Measurements from ENCODE around the gene HS1BP3. TPM values are rescaled to one million over a fixed set of nuclear protein-coding genes. Genes with fewer than 3 reads are reported as not detected.
A peak's percentile ranks its signal among the peaks of the same experiment; 100 is the strongest.

HS1BP3 gene
- total and polyA plus RNA-seq, 10 donors = 8.8 to 38.0 (median 25.9) TPM

DNA sequence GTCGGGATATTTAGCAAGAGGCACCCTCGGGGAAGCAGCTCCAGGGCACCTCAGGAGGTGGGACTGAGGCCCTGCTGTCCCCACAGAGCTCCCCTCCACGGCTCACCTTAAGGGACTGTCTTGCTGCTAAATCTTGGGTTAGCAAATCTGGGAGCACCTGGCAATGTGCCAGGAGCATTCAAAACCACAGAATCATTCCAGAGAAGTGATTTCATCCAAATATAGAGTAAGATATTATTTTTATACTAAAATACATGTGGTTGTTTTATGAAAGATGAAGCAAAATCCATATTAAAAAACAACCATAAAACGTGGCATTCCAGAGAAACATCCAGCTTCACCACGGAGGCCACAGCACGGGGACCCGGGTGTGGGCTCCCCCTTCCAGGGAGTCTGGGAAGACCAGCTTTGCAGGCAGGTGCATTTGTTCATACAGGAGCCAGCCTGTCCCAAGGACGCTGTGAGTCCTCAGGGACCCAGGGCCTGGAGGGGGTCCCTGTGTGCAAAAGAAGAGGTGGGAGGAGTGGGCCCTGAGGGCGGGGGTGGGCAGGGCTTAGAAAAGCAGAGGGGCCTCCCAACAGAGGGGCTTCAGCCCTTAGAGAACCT lies 16.3 kb downstream of the HS1BP3 start:
- intact Hi-C loops (cut with DNase I; ENCODE audit: low total_unique reads) = no loop called here
- no peaks in the 10 kb centered on the region for H3K9me3 ChIP-seq
- no peak overlapping the region for H3K4me3 ChIP-seq
- peak; percentile 66 for DNase-seq
- peak overlapping the region in 5 of 8 donors; percentile 3 to 62 (median 51) for H3K27ac ChIP-seq
- H3K36me3 ChIP-seq = peaks cover 0 to 98% (median 29%) of the 10 kb centered on the region in 6 donors
- H3K27me3 ChIP-seq (replicated peaks in 1 of 7) = no peaks in the 10 kb centered on the region
- 76 to 87% (median 80%) methylated on average over 9 of the region's 9 CpGs for WGBS, 5 donors
- peaks cover 9 to 37% (median 26%) of the 10 kb centered on the region in 6 donors for H3K4me1 ChIP-seq
- TF ChIP-seq, protein P1, sequence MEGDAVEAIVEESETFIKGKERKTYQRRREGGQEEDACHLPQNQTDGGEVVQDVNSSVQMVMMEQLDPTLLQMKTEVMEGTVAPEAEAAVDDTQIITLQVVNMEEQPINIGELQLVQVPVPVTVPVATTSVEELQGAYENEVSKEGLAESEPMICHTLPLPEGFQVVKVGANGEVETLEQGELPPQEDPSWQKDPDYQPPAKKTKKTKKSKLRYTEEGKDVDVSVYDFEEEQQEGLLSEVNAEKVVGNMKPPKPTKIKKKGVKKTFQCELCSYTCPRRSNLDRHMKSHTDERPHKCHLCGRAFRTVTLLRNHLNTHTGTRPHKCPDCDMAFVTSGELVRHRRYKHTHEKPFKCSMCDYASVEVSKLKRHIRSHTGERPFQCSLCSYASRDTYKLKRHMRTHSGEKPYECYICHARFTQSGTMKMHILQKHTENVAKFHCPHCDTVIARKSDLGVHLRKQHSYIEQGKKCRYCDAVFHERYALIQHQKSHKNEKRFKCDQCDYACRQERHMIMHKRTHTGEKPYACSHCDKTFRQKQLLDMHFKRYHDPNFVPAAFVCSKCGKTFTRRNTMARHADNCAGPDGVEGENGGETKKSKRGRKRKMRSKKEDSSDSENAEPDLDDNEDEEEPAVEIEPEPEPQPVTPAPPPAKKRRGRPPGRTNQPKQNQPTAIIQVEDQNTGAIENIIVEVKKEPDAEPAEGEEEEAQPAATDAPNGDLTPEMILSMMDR (IDR thresholded peaks at IDR 0.05 in 8 of 11, conservative IDR thresholded peaks at IDR 0.05 in 3 of 11) = no peak
- TF ChIP-seq POLR2AphosphoS5 (IDR thresholded peaks at IDR 0.05) = no peak
- TF ChIP-seq POLR2A (IDR thresholded peaks at IDR 0.05) = no peak

DNA sequence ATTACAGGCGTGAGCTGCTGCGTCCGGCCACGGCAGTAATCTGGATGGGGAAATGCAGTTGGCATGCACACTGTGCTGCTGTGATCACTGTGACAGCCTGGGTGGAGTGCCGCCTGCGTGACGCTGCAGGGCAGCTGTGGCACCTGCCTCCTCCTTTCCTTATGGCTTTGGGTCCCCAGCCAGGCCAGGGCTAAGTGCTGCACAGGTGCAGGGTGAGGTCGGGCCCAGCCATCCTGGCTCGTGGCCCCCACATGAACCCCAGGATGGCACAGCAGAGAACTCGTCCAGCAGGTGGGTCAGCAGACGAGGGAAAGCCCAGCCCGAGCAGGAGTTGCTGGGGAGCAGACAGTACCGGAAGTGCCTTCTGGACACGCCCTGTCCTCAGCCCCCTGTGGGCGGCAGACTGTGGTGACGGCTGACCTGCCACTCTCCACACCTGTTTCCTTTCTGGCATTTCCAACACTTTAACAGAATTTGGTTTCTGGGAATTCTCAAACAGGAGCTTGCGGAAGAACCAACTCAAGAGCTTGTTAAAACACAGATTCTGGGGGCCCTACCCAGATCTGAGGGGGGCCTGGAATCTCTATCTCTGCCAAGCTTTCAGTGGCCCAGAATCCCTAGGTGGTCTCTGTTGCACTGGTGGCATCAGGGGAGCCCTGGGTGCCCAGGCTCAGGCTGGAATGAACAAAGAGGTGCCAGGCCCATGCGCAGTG lies 16.9 kb downstream of the HS1BP3 start:
- WGBS, 5 donors = 63 to 77% (median 70%) methylated on average over 13 to 18 of the region's 18 CpGs
- Histone ChIP-seq H3K9me3 (no peaks in the 10 kb centered on the region), H3K4me3 (no peak overlapping the region), H3K27ac (peak overlapping the region in 5 of 8 donors; percentile 3 to 62 (median 51)), H3K36me3 (peaks cover 0 to 98% (median 29%) of the 10 kb centered on the region in 6 donors), H3K27me3 (replicated peaks in 1 of 7) (no peaks in the 10 kb centered on the region), H3K4me1 (peaks cover 9 to 37% (median 26%) of the 10 kb centered on the region in 6 donors)
- DNase-seq = no peak
- TF ChIP-seq, protein P1 (IDR thresholded peaks at IDR 0.05 in 8 of 11, conservative IDR thresholded peaks at IDR 0.05 in 3 of 11) = no peak
- TF ChIP-seq POLR2AphosphoS5 (IDR thresholded peaks at IDR 0.05) = peak; percentile 15 to 63 (median 63)
- intact Hi-C loops (cut with DNase I; ENCODE audit: low total_unique reads) = no loop called here

DNA sequence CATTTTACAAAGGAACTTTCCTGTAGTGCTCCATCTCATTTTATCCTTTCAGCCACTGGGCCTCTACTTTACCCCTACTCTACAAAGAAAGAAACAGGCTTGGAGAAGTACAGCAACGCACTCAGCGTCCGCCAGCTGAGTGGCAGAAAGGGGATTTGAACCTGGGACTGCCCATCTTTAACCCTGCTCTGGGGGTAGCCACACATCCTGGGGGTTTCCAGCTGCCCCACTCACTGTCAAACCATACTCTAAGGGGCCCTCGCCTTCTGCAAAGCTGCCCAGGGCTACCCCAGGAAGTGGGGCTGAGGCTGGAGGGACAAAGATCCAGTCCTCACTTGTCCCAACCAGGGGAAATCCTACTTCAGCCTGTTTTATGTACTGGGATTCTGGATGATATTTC lies 17.9 kb downstream of the HS1BP3 start:
- no peak for TF ChIP-seq POLR2A (IDR thresholded peaks at IDR 0.05)
- no peak for TF ChIP-seq POLR2AphosphoS5 (IDR thresholded peaks at IDR 0.05)
- TF ChIP-seq, protein P1 (IDR thresholded peaks at IDR 0.05 in 8 of 11, conservative IDR thresholded peaks at IDR 0.05 in 3 of 11) = no peak
- no peak for DNase-seq
- intact Hi-C loops (cut with DNase I; ENCODE audit: low total_unique reads) = no loop called here
- Histone ChIP-seq H3K4me3 (no peak overlapping the region), H3K27ac (peak overlapping the region in 2 of 8 donors; percentile 41 to 51), H3K36me3 (peaks cover 0 to 93% (median 23%) of the 10 kb centered on the region in 6 donors), H3K9me3 (no peaks in the 10 kb centered on the region), H3K27me3 (replicated peaks in 1 of 7) (no peaks in the 10 kb centered on the region), H3K4me1 (peaks cover 9 to 37% (median 26%) of the 10 kb centered on the region in 6 donors)
- WGBS, 5 donors = 87 to 92% (median 90%) methylated on average over 4 of the region's 4 CpGs

DNA sequence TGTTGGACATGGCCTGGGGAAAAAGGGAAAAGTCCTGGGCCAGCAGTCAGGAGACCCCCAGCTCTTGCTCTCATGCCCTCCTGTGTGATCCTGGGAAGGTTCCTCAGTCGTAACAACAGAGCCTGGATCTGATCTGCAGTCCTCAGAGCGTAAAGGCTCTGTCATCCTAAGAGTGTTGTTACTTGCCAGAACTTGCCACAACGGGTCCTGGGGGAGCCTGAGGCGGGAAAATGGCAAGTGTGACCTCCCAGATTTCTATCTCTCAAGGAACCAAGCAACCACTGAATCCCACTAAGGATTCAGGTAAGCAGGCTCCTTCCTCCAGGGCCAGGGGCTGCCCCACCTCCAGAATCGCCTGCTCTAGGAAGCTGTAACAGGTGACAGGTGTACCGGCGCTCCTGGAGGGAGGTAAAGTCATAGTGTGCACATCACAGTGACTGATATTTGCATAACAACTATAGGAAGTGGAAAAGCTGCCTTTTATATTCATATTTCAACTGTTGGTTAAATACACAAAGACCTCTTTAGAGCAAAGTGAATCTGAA lies 18.4 kb downstream of the HS1BP3 start:
- Histone ChIP-seq H3K36me3 (peaks cover 0 to 88% (median 20%) of the 10 kb centered on the region in 6 donors), H3K27ac (no peak overlapping the region), H3K27me3 (replicated peaks in 1 of 7) (no peaks in the 10 kb centered on the region), H3K9me3 (no peaks in the 10 kb centered on the region), H3K4me3 (no peak overlapping the region), H3K4me1 (peaks cover 9 to 37% (median 26%) of the 10 kb centered on the region in 6 donors)
- 89 to 97% (median 92%) methylated on average over 7 of the region's 7 CpGs for WGBS, 5 donors
- no peak for DNase-seq
- TF ChIP-seq, protein P1 (IDR thresholded peaks at IDR 0.05 in 8 of 11, conservative IDR thresholded peaks at IDR 0.05 in 3 of 11) = no peak
- no peak for TF ChIP-seq POLR2A (IDR thresholded peaks at IDR 0.05)
- TF ChIP-seq POLR2AphosphoS5 (IDR thresholded peaks at IDR 0.05) = no peak
- intact Hi-C loops (cut with DNase I; ENCODE audit: low total_unique reads) = no loop called here

Data from spleen (tissue), 11 donors.